Coronary artery (tissue), 2 donors: ENCODE results near the gene TSPY3.
"Not testable (repeated sequence)": the region's sequence is repeated elsewhere in the genome, so short reads cannot be mapped to it uniquely, and the experiment has no call there.

Experiments used
- DNase-seq: peaks from one replicate; pipeline ENCODE4 v3.0.0-alpha.2; 2017; ENCODE audit warnings: low spot score
- H3K27ac ChIP-seq, 2 donors: fragments of 200-600 bp; sonication (generic); one replicate each; pipeline ENCODE4 v1.5.1; 2016 to 2019
- H3K4me3 ChIP-seq: fragments of 200-600 bp; sonication (generic); 2 replicates; pipeline ENCODE4 v1.5.1; 2016; ENCODE audit warnings: mild to moderate bottlenecking, moderate library complexity

TSPY3 gene, protein sequence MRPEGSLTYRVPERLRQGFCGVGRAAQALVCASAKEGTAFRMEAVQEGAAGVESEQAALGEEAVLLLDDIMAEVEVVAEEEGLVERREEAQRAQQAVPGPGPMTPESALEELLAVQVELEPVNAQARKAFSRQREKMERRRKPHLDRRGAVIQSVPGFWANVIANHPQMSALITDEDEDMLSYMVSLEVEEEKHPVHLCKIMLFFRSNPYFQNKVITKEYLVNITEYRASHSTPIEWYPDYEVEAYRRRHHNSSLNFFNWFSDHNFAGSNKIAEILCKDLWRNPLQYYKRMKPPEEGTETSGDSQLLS

DNA sequence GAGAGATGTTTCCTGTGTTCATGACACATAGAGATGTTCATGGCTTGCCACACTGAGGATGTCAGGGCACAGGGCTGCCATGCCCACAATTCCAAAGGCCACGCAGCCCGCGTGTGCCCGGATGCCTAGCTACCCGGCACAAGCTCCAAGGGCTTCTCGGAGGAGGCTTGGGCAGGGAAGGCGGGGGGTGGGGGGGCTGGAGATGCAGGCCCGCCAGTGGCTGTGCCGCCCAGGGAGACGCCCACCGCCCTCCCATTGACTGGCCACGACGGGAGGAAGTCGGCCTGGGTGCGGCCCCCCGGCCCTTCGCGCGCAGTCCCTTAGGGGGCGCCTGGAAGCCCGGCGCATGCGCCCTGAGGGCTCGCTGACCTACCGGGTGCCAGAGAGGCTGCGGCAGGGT is at the start of gene TSPY3:
TSS of gene TSPY3 (plus strand) at position 301 of the 400 bp plus-strand sequence. CDS start at position 347, 46 bp downstream.
- H3K4me3 ChIP-seq, H3K27ac ChIP-seq, DNase-seq: not testable (repeated sequence)

DNA sequence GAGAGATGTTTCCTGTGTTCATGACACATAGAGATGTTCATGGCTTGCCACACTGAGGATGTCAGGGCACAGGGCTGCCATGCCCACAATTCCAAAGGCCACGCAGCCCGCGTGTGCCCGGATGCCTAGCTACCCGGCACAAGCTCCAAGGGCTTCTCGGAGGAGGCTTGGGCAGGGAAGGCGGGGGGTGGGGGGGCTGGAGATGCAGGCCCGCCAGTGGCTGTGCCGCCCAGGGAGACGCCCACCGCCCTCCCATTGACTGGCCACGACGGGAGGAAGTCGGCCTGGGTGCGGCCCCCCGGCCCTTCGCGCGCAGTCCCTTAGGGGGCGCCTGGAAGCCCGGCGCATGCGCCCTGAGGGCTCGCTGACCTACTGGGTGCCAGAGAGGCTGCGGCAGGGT is 40.7 kb upstream of the TSPY3 start, which contains the start of gene TSPY8:
TSS of gene TSPY8 (plus strand) at position 301 of the 400 bp plus-strand sequence. CDS start at position 347, 46 bp downstream.
- DNase-seq, H3K4me3 ChIP-seq: not testable (repeated sequence)

DNA sequence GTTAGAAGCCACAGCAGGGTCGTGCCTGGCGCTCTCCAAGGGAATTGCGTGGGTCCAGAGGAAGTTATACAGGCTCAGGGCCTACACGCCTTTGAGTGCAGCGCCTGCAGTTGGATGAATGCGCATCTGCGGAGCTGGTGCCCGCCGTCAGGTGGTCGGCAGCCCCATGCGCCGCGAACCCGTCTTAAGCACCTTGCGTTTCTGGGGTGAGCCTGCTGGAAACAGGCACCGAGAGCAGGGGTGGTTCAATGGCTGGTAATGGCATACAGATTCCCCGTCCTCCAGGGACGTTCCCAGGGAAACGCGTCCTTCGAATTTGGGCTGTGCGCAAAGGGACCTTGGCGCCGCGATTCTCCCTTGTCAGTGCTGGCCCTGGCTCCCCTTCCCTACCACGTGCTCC is 1.7 kb upstream of the TSPY3 start:
- not testable (repeated sequence) for H3K27ac ChIP-seq, H3K4me3 ChIP-seq, DNase-seq

More for the DNA sequence above, 40.7 kb upstream of the TSPY3 start, which contains the start of gene TSPY8:
- not testable (repeated sequence) for H3K27ac ChIP-seq
